HepG2 (cell line): ENCODE data around the gene CCDC57. TPM values are rescaled to one million over a fixed set of nuclear protein-coding genes. Genes with fewer than 3 reads are reported as not detected.

Experiments
- AGO1 ChIP-seq: fragments of 200-400 bp; formaldehyde crosslinking; IDR thresholded peaks from 2 replicates; pipeline ENCODE4 v1.6.1; 2017; ENCODE audit warnings: mild to moderate bottlenecking, low read depth, low read length, moderate library complexity; ENCODE audit not compliant: poor library complexity, severe bottlenecking
- CREB1 ChIP-seq, 2 experiments: fragments of 450-650 bp in 1 of 2; IDR thresholded peaks; 2 replicates each; pipeline ENCODE4 v1.6.1; 2016 to 2017; ENCODE audit warnings: control low read depth in 1 of 2, mild to moderate bottlenecking in 1 of 2, missing compliant biosample characterization in 1 of 2, missing genetic modification characterization in 1 of 2
- DDIT3 ChIP-seq: sonication (generic); formaldehyde crosslinking; IDR thresholded peaks from 2 replicates; pipeline ENCODE4 v1.4.0; 2020; ENCODE audit warnings: mild to moderate bottlenecking, missing genetic modification reagents
- ELF3 ChIP-seq: IDR thresholded peaks from 2 replicates; pipeline ENCODE4 v1.6.1; 2016; ENCODE audit warnings: missing genetic modification reagents, missing compliant biosample characterization
- HIVEP1 ChIP-seq: sonication (generic); formaldehyde crosslinking; IDR thresholded peaks from 2 replicates; pipeline ENCODE4 v1.4.0; 2020; ENCODE audit warnings: mild to moderate bottlenecking, missing genetic modification reagents
- IRX3 ChIP-seq: sonication (generic); formaldehyde crosslinking; IDR thresholded peaks from 2 replicates; pipeline ENCODE4 v1.8.1; 2023; ENCODE audit warnings: mild to moderate bottlenecking, low read depth, missing genetic modification reagents, borderline replicate concordance
- KDM2A ChIP-seq: sonication (generic); formaldehyde crosslinking; IDR thresholded peaks from 2 replicates; pipeline ENCODE4 v1.4.0; 2020; ENCODE audit warnings: low read depth, missing genetic modification reagents, borderline replicate concordance
- KLF16 ChIP-seq, 2 experiments: sonication (generic) in 1 of 2; formaldehyde crosslinking in 1 of 2; IDR thresholded peaks; 2 replicates each; pipeline versions ENCODE4 v1.6.1 to v1.8.0; 2016 to 2023; ENCODE audit warnings: missing genetic modification reagents in 2 of 2, missing compliant biosample characterization in 1 of 2
- MAFG ChIP-seq: sonication (generic); formaldehyde crosslinking; IDR thresholded peaks from 2 replicates; pipeline ENCODE4 v1.5.1; 2020; ENCODE audit warnings: mild to moderate bottlenecking, missing genetic modification reagents
- MXI1 ChIP-seq: IDR thresholded peaks from 3 replicates; pipeline ENCODE4 v1.6.1; 2012; ENCODE audit warnings: low read depth, low read length, inconsistent platforms, borderline replicate concordance
- MYC ChIP-seq: sonication (generic); formaldehyde crosslinking; IDR thresholded peaks from 2 replicates; pipeline ENCODE4 v1.9.0; 2021; ENCODE audit warnings: missing genetic modification reagents, borderline replicate concordance
- MYNN ChIP-seq: sonication (generic); formaldehyde crosslinking; IDR thresholded peaks from 2 replicates; pipeline ENCODE4 v1.4.0; 2020; ENCODE audit warnings: mild to moderate bottlenecking, low read depth, missing genetic modification reagents
- MZF1 ChIP-seq: sonication (generic); formaldehyde crosslinking; IDR thresholded peaks from 2 replicates; pipeline ENCODE4 v1.8.1; 2023; ENCODE audit warnings: mild to moderate bottlenecking, missing genetic modification reagents, borderline replicate concordance
- NCOA2 ChIP-seq: sonication (generic); formaldehyde crosslinking; IDR thresholded peaks from 2 replicates; pipeline ENCODE4 v1.8.0; 2022; ENCODE audit warnings: inconsistent platforms
- NFYB ChIP-seq: sonication (generic); formaldehyde crosslinking; IDR thresholded peaks from 2 replicates; pipeline ENCODE4 v1.4.0; 2020; ENCODE audit warnings: missing genetic modification reagents
- POLR2A ChIP-seq, 2 experiments: IDR thresholded peaks; 2 replicates each; pipeline ENCODE4 v1.6.1; 2011; ENCODE audit warnings: low read depth in 2 of 2, low read length in 2 of 2, mild to moderate bottlenecking in 1 of 2, moderate library complexity in 1 of 2; ENCODE audit not compliant: insufficient read depth in 1 of 2
- RBM39 ChIP-seq: fragments of 200-400 bp; formaldehyde crosslinking; IDR thresholded peaks from one replicate; pipeline ENCODE4 v1.6.1; 2018; ENCODE audit warnings: antibody characterized with exemption, mild to moderate bottlenecking, low read depth, low read length; ENCODE audit not compliant: poor library complexity, severe bottlenecking
- ZFP36L1 ChIP-seq: sonication (generic); formaldehyde crosslinking; IDR thresholded peaks from 2 replicates; pipeline ENCODE4 v1.8.0; 2022; ENCODE audit warnings: mild to moderate bottlenecking, missing genetic modification reagents, moderate library complexity
- ZMAT5 ChIP-seq: sonication (generic); formaldehyde crosslinking; IDR thresholded peaks from 2 replicates; pipeline ENCODE4 v1.5.0; 2020; ENCODE audit warnings: mild to moderate bottlenecking, low read depth, missing genetic modification reagents, borderline replicate concordance
- ZNF160 ChIP-seq: sonication (generic); formaldehyde crosslinking; IDR thresholded peaks from 2 replicates; pipeline ENCODE4 v1.8.0; 2022; ENCODE audit warnings: mild to moderate bottlenecking, inconsistent platforms, missing genetic modification reagents
- ZNF235 ChIP-seq: sonication (generic); formaldehyde crosslinking; IDR thresholded peaks from 2 replicates; pipeline ENCODE4 v1.8.1; 2023; ENCODE audit warnings: mild to moderate bottlenecking, missing genetic modification reagents, borderline replicate concordance
- ZNF543 ChIP-seq: sonication (generic); formaldehyde crosslinking; IDR thresholded peaks from 2 replicates; pipeline ENCODE4 v1.4.0; 2020; ENCODE audit warnings: mild to moderate bottlenecking, missing genetic modification reagents
- ZNF761 ChIP-seq: sonication (generic); formaldehyde crosslinking; conservative IDR thresholded peaks from 2 replicates; pipeline ENCODE4 v1.4.0; 2020; ENCODE audit warnings: mild to moderate bottlenecking, missing genetic modification reagents
- ZSCAN31 ChIP-seq: sonication (generic); formaldehyde crosslinking; IDR thresholded peaks from 2 replicates; pipeline ENCODE4 v1.5.0; 2020; ENCODE audit warnings: low read depth, mild to moderate bottlenecking, missing genetic modification reagents
- ZUFSP ChIP-seq: sonication (generic); formaldehyde crosslinking; IDR thresholded peaks from 2 replicates; pipeline ENCODE4 v1.9.0; 2021; ENCODE audit warnings: missing genetic modification reagents, mild to moderate bottlenecking, borderline replicate concordance
- polyA plus RNA-seq, 8 experiments: library from polyadenylated mRNA; depleted of rRNA in 3 of 8; stranded (reverse) in 7 of 8; unstranded in 1 of 8; fragments of >200 nt; fragmentation: Illumina TruSeq in 4 of 8; extraction: Trizol in 4 of 8; gene quantifications; 2 replicates each; pipeline versions ENCODE4 v1.2.1 to v1.2.3, GENCODE V29; 2011 to 2016; ENCODE audit warnings: low read depth in 4 of 8, missing spikeins in 1 of 8, mixed read lengths in 1 of 8; ENCODE audit not compliant: insufficient read depth in 1 of 8
- total RNA-seq, 5 experiments: library from RNA; depleted of rRNA; stranded (reverse); fragments of >200 nt; fragmentation: Illumina TruSeq; extraction: Trizol; gene quantifications; 2 replicates each; pipeline ENCODE4 v1.2.3, GENCODE V29; 2016; ENCODE audit warnings: low read depth in 1 of 5
- TF ChIP-seq, protein P1 (sequence below): sonication (generic); formaldehyde crosslinking; conservative IDR thresholded peaks from 2 replicates; pipeline ENCODE4 v1.4.0; 2020; ENCODE audit warnings: missing genetic modification reagents

CCDC57 gene
- total and polyA plus RNA-seq, 2 of the 13 experiments (the other 11 are each of a cell fraction or from before 2014, with no cell fraction given) = 59.3 to 59.9 TPM

DNA sequence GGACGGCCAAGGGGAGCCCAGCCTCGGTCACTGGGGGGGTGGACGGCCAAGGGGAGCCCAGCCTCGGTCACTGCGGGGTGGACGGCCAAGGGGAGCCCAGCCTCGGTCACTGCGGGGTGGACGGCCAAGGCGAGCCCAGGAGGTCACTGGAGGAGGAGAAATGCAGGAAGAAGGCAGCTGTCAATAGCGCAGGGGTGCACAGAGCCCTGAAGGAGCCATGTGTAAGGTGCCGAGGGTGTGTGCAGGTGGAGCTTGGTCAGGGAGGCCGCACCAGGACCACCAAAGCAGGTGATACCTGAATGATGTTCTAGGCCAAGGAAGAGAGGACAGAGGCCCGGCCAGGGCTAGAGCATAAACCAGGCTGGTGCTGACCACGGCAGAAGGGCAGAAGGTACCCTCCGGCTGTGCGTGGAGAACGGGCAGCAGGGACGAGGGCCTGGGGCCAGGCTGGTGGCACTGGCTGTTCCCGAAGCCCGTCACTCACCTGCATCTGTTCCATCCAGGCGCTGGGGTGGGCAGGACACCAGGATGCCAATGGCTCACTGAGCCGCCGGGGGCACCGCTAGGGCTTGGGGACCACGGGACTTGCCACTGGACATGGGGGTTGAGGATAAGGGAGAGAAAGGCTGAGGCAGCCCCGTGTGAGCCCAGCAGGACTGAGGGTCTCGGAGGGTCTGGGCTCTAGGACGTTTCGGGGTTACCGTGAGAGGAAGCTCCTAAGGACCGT lies 5.9 kb upstream of the CCDC57 start (continued):
- TF ChIP-seq CREB1 (IDR thresholded peaks at IDR 0.05) (no peak), CREB1 (CRISPR knock-in tag; IDR thresholded peaks at IDR 0.05) (no peak), ZMAT5 (CRISPR knock-in tag) (no peak), RBM39 (peak; percentile 15), ZNF543 (no peak), KLF16 (CRISPR knock-in tag; IDR thresholded peaks at IDR 0.05) (no peak), KDM2A (CRISPR knock-in tag) (no peak), NFYB (no peak), AGO1 (peak; percentile 25), DDIT3 (CRISPR knock-in tag) (no peak), MAFG (no peak), HIVEP1 (0 out of 2 replicates have a peak, but pooled peaks have one; percentile 24), MYC (CRISPR knock-in tag) (no peak), ZUFSP (CRISPR knock-in tag) (no peak), MXI1 (no peak), POLR2A (IDR thresholded peaks at IDR 0.05; ENCODE audit: insufficient read depth in 1 of 2, low read depth in 2 of 2, low read length in 2 of 2) (no peak), ZNF235 (0 out of 2 replicates have a peak, but pooled peaks have one; percentile 22), ELF3 (CRISPR knock-in tag) (no peak), MYNN (no peak), IRX3 (CRISPR knock-in tag) (no peak), NCOA2 (CRISPR knock-in tag) (no peak), ZSCAN31 (CRISPR knock-in tag) (no peak), ZFP36L1 (CRISPR knock-in tag) (no peak), ZNF761 (CRISPR knock-in tag) (no peak), ZNF160 (CRISPR knock-in tag) (no peak), MZF1 (CRISPR knock-in tag) (no peak)
- TF ChIP-seq, protein P1, sequence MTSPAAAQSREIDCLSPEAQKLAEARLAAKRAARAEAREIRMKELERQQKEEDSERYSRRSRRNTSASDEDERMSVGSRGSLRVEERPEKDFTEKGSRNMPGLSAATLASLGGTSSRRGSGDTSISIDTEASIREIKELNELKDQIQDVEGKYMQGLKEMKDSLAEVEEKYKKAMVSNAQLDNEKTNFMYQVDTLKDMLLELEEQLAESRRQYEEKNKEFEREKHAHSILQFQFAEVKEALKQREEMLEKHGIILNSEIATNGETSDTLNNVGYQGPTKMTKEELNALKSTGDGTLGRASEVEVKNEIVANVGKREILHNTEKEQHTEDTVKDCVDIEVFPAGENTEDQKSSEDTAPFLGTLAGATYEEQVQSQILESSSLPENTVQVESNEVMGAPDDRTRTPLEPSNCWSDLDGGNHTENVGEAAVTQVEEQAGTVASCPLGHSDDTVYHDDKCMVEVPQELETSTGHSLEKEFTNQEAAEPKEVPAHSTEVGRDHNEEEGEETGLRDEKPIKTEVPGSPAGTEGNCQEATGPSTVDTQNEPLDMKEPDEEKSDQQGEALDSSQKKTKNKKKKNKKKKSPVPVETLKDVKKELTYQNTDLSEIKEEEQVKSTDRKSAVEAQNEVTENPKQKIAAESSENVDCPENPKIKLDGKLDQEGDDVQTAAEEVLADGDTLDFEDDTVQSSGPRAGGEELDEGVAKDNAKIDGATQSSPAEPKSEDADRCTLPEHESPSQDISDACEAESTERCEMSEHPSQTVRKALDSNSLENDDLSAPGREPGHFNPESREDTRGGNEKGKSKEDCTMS = no peak
